Raji (cell line): ENCODE data around the gene UBE2I.

Source experiments
- POLR2A ChIP-seq: IDR thresholded peaks from 2 replicates; pipeline ENCODE4 v1.6.1; 2011; ENCODE audit warnings: low read depth, low read length, control low read depth; ENCODE audit not compliant: insufficient read depth

The UBE2I gene

DNA sequence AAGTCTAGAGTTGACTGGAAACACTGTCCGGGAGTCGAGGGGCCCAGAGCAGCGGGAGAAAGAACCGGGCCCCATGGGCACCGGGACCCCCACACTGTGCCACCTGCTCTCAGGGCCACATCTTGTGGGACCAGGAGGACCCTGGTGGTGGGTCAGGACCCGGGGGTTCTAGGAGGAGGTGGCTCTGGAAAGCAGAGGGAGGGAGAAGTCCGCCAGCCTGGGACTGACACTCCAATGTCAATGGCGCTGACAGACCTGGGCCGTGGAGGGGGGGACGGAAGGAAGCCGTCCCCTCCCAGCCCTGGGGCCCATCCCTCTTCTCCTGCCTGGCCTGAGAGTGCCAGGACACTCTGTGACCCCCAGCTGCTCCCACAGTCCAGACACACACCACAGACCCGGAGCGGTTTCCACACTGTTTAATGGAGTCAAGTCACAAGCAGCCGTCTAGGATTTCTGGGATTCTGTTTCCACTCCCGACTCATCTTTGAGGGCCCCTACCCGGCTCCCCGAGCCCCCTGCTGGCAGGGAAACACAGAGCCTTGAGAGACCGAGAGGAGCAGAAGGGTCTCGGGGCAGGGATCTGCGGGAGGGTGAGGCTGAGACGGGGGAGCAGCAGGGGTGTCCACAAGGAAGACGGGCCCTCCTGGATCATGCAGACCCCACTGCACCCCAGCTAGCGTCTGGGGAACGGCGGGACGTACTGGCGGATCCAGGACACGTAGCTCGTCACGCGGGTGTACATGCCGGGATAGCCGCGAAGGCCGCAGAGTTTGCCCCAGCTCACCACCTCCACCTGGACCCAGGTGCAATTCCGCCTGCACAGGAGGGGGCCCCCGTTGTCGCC, 23.5 kb upstream of the UBE2I start:
- TF ChIP-seq POLR2A = no peak

DNA sequence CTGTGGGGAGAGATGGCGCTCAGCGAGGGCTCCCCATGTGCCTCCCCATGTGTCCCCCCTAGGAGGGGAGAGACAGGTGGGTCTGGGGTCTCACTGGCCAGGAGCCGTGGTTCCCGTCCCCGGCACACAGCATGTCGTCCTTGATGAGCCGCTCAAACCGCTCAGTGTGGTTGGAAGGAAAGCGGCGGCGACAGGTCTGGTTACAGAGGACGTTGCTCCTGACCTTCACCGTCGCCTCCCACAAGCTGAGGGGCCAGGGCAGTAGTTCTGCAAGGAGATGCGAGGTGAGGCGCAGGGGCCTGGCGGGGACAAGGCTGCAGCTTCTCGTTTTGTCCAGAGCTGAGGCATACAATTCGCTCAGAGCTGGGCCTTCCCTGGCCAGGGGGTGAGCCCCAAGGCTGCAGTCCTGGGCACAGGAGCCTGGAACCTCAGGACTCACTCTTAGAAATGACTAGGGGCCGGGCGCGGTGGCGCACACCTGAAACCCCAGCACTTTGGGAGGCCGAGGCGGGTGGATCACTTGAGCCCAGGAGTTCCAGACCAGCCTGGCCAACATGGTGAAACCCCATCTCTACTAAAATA, 22.8 kb upstream of the UBE2I start:
- TF ChIP-seq POLR2A = no peak

DNA sequence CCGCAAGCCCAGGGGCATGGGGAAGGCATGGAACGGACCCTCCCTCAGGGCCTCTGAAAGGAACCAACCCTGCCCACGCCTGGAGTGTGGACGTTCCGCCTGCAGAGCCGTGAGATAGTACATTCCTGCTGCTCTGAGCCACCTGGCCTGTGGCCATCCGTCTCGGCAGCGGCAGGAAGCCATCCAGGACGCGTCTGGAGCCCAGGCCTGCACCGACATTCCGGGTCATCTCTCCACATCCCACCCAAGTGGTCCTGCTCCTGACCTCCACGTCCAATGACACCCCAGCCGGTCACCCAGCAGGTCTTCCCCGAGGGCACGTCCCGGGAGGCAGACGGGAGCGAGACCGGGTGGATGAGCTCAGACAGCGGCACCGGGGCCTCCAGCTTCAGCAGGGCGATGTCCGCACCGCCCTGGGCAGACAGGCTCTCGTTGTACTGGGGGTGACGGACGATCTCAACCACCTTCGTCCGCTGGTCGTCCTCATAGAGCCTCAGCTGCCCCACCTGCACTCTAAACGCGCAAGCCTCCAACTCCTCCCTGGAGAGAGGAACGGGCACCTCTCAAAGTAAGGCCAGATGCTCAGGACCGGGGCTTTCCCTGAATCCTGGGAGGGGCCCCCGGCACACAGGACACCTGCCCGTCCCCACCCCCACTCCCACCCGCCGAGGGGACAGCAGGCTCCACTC, 21.3 kb upstream of the UBE2I start:
- TF ChIP-seq POLR2A = no peak

DNA sequence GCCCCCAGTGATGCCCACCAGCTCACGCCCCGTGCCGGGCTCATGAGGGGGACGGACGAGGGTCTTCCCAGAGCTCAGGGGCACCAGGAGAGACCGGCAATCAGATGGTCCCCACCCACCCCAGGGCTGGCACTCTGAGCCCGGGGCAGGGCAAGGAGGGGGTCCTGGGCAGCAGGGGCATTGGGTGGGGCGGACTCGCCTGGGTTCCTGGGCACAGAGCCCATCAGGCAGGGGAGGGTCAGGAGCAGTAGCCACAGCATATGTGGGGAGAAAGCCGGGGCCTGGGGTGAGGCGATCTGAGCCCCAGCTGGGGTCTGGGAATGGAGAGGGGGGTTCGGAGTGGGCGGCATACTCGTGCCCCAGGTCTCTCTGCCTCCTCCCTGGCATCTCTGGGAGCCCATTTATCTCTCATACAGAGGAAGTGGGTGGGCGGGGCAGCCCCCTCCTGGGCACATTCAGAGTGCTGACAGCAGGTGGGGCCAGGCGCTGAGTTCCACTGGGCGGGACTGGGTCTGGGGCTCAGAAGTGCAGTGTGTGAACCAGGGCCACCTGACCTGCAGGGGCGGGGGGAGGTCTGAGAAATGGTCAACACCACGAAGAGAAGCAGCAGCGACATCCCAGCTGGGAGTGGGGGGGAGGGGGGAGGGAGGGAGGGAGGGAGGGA, 20.5 kb upstream of the UBE2I start:
- no peak for TF ChIP-seq POLR2A

DNA sequence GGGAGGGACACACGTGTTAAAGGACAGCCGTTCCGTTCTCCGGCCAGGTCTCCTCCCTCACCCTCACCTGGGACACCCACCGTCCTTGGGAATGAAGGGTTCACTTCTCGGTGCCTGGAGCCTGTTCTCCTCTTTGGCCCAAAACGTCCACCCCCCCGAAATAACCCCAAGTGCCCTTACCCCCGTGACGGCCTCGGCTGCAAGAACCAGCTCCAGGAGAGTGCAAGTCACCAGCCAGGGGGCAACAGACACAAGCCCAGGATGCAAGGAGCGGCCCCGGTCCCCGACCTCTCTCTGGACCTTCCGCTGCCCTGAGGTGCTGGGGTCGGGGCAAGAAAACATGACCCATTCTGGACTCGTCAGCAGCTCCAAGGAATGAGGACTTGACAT, 20.0 kb upstream of the UBE2I start:
- TF ChIP-seq POLR2A = no peak

DNA sequence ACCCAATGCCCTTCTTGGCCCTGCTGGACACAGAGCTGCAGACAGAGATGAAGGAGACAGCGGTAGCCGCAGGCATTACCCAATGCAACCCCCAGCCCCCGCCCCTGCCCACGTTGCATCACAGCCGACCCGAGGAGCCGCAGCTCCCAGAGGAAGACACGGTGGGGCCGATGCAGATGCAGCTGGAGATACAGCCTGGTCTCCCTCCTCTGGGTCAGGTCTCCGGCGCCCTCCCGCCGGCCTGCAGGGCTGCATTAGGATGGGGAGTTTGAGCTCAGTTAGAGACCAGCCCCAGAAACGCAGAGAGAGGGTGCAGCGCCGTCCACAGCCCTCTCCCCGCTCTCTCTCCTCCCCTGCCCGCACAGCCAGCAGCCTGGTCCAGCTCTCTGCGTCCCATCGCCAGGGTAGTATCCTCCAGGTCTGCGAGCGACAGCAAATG, 19.4 kb upstream of the UBE2I start:
- TF ChIP-seq POLR2A = no peak

DNA sequence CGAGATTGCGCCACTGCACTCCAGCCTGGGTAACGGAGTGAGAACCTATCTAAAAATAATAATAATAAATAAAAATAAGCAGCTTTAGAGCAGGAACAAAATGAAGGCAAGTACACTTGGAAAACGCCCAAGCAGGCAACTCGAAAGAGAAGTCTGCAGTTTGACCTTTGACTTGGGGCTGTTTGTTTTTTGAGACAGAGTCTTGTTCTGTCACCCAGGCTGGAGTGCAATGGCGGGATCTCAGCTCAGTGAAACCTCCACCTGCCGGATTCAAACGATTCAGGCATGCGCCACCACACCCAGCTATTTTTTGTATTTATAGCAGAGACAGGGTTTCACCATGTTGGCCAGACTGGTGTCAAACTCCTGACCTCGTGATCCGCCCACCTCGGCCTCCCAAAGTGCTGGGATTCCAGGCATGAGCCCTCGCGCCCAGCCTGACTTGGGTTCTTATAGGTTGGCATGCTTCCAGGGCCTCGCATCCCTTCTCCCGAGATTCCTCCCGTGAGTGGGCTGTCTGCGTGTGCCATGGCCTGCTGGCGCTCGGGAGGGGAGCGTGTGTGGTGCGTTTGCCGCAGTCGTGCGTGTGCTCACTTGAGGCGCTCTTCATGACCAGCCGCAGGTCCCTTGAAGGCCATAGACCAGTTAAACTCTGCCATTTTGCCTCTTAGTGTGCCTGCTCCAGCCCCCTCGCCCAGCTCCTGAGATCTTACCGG, 18.4 kb upstream of the UBE2I start:
- no peak for TF ChIP-seq POLR2A

DNA sequence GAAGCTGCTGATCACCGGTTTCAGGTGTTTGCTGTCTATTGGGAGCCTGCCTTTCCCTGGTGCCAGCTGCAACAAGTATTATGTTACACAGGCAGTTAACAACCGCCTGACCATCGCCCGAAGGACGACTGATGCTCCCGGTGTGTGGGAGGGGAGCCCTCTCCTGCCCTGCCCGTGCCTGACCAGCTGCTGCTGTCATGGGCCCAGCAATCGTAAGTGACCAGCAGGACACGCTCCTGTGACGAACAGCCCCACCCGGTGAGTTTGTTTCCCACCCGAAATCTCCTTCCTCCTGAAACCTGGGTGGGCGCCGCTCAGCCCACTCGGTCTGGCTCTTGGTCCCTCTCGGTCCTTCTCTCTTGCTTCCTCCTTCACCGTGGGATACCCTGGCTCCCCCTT, 17.9 kb upstream of the UBE2I start:
- TF ChIP-seq POLR2A = no peak

DNA sequence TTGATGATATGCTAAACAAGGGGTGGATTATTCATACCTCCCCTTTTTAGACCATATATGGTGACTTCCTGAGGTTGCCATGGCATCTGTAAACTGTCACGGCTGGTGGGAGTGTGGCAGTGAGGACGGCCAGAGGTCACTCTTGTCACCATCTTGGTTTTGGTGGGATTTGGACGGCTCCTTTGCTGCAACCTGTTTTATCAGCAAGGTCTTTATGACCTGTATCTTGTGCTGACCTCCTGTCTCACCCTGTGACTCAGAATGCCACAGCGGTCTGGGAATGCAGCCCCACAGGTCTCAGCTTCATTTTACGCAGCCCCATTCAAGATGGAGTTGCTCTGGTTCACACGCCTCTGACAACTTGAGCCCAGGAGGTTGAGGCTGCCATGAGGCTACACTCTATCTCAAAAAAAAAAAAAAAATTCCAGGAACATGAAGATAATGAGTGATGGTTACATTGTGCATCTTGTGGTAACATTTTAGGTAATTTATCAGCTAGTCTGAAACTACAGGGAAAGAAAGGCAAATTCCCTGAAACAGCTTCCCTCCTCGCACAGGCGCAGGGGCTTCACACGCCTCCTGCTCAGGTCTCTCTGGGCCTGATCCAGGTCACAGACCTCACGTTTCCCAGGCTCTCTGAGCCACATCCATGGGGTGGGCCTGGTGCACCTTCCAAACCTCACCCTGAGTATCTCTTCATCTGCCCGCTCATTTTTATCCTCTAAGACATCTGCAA, 15.3 kb upstream of the UBE2I start:
- no peak for TF ChIP-seq POLR2A

DNA sequence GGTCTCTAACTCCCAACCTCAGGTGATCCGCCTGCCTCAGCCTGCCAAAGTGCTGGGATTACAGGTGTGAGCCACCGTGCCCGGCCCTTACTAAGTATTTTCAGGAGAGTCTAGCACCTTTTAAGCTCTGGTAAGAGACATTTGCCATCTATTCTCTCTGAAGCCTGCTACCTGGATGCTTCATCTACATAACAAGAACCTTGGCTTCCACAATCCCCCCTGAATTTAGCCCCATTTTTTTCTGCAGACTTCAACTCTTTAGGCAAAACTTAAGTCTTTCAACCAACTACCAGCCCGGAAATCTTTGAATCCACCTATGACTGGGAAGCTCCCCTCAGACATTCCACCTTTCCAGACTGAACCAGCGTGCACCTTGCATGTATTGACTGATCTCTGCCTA, 14.0 kb upstream of the UBE2I start:
- TF ChIP-seq POLR2A = no peak

DNA sequence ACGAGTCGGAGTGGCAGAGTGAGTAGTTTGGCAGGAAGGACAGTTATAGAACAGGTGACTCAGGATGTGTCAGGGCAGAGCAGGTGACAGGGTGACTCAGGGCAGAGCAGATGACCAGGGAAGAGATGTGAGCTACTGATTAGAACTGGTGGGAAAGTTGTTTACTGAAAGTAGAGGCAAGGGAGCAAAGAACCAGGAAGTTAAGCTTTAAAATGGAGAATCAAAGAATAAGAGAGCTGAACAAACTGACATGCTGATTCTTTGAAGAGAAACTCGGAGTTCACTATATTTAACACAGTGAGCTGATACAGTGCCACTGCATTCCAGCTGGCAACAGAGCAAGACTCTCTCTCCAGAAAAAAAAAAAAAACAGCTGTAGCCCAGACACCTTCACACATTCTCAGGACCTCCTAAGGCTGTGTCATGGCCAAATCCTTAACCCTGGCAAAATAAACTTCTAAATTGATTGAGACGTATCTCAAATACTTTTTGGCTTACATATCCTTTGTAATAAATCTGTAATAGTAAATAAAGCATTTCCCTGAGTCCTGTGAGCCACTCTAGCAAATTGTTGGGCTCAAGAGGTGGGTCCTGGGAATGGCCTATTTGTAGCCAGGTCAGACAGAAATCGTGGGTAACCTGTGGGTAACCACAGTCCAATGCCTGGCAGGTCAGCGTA, 12.3 kb upstream of the UBE2I start:
- no peak for TF ChIP-seq POLR2A

DNA sequence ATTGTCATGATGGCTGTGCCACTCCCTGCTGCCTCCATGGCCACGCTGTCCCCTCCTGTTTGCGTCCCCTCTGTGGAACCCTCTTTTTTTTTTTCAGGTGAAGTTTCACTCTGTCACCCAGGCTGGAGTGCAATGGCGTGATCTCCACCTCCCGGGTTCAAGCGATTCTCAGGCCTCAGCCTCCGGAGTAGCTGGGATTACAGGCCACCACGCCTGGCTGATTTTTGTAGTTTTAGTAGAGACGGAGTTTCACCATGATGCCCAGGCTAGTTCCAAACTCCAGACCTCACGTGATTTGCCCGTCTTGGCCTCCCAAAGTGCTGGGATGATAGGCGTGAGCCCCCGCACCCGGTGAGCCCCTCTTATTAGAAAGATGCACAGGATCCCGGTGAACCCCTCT, 11.0 kb upstream of the UBE2I start:
- TF ChIP-seq POLR2A = no peak

DNA sequence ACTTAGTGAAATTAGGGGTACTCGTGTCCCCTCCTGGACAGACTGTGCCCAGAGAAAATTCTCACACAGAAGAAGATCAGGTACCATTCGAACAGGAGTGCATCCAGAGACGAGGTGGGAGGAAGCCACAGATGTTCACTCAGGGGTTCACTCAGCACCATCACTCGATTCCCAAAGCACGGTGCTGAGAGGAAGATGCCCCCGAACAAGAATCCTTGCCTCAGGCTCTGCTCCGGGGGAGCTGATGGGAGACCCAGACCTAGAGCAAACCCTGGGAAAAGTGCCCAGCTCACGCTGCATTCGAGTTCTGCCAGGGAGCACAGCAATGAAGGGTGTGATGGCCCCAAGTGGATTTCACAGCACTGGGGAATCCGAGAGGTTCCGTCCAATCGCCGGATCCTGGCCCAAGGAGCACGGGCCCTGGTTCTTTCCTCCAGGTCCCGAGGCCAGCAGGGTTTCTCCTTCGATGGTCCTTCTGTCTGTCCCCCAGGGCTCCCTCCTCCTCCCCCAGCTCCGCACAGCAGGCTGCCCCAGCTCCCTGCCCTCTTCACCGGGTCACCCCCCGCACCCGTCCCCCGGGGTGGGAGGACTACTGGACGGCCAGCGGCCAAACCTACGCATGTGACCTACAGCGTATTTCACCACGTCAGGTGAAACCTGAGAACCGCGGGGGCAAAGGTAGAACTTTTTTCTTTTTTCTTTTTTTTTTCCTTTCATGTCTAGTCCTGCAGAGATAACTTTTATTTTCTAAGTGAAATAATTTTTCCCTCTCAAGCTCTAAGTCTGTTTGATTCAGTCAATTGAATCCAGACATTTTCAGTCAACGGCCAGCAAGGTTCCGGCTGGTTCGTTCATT, 10.2 kb upstream of the UBE2I start:
- TF ChIP-seq POLR2A = no peak
